ENCODE measurements around the gene MYO15A. TPM values are rescaled to one million over a fixed set of nuclear protein-coding genes. Genes with fewer than 3 reads are reported as not detected.
A peak's percentile ranks its signal among the peaks of the same experiment; 100 is the strongest.

Gene MYO15A
- total RNA-seq, 2 experiments from 2014 or later, result 0.30 to 0.60 TPM

GRCh38 chr17:18187821-18188761 lies 79.5 kb downstream of the MYO15A start:
- no peaks in the 10 kb centered on the region for H3K27me3 Mint-ChIP-seq
- H3K27ac Mint-ChIP-seq, result peak overlapping the region; percentile 50
- ChIA-PET POLR2A (interaction anchor here (0.7 to 0.8 kb wide), 2 partner anchors 9 to 11 kb away, joined by 3 read pairs; no protein-coding TSS in a partner anchor), CTCF (interaction anchor here (0.7 to 1.5 kb wide), 2 partner anchors 28 to 30 kb away, joined by 3 to 5 read pairs; no protein-coding TSS in a partner anchor)
- H3K36me3 Mint-ChIP-seq (ENCODE audit: low read depth), result peaks cover 65% of the 10 kb centered on the region
- peaks cover 56% of the 10 kb centered on the region for H3K4me1 Mint-ChIP-seq
- H3K9me3 Mint-ChIP-seq, result no peaks in the 10 kb centered on the region
- DNase-seq, result peak; percentile 60
- H3K4me3 Mint-ChIP-seq, result peak overlapping the region; percentile 94

- Mint-ChIP-seq H3K36me3 (ENCODE audit: low read depth) (peaks cover 68% of the 10 kb centered on the region), H3K27ac (no peak overlapping the region), H3K4me1 (peaks cover 57% of the 10 kb centered on the region), H3K9me3 (no peaks in the 10 kb centered on the region), H3K4me3 (no peak overlapping the region), H3K27me3 (no peaks in the 10 kb centered on the region)
- DNase-seq, result no peak
- ChIA-PET POLR2A (interaction anchor here (0.9 kb wide), 1 partner anchor 12 kb away, joined by 3 read pairs; no protein-coding TSS in a partner anchor), CTCF (interaction anchor here (1.6 kb wide), 1 partner anchor 13 kb away, joined by 7 read pairs; no protein-coding TSS in a partner anchor)
Observed at GRCh38 chr17:18190628-18191235, 82.2 kb downstream of the MYO15A start.

GRCh38 chr17:18191236-18191667 lies 82.7 kb downstream of the MYO15A start:
- POLR2A ChIA-PET, result no interaction called here
- no peak for DNase-seq
- H3K4me1 Mint-ChIP-seq, result peaks cover 53% of the 10 kb centered on the region
- no peak overlapping the region for H3K27ac Mint-ChIP-seq
- no peaks in the 10 kb centered on the region for H3K9me3 Mint-ChIP-seq
- peaks cover 68% of the 10 kb centered on the region for H3K36me3 Mint-ChIP-seq (ENCODE audit: low read depth)
- no peak overlapping the region for H3K4me3 Mint-ChIP-seq
- CTCF ChIA-PET, result interaction anchor here (1.6 kb wide), 1 partner anchor 14 kb away, joined by 7 read pairs; no protein-coding TSS in a partner anchor
- H3K27me3 Mint-ChIP-seq, result no peaks in the 10 kb centered on the region

- Mint-ChIP-seq H3K36me3 (ENCODE audit: low read depth) (peaks cover 69% of the 10 kb centered on the region), H3K27ac (no peak overlapping the region), H3K4me3 (no peak overlapping the region), H3K9me3 (no peaks in the 10 kb centered on the region), H3K4me1 (peaks cover 46% of the 10 kb centered on the region), H3K27me3 (no peaks in the 10 kb centered on the region)
- POLR2A ChIA-PET, result no interaction called here
- CTCF ChIA-PET, result interaction anchor here (0.6 to 1.6 kb wide), 4 partner anchors 8 to 87 kb away, joined by 3 to 7 read pairs (median 4); partner anchors contain the start of gene ALKBH5
- no peak for DNase-seq
Observed at GRCh38 chr17:18191967-18192366, 83.4 kb downstream of the MYO15A start.

- Mint-ChIP-seq H3K27me3 (no peaks in the 10 kb centered on the region), H3K36me3 (ENCODE audit: low read depth) (peaks cover 72% of the 10 kb centered on the region), H3K9me3 (no peaks in the 10 kb centered on the region), H3K4me1 (peaks cover 33% of the 10 kb centered on the region), H3K27ac (no peak overlapping the region), H3K4me3 (no peak overlapping the region)
- no peak for DNase-seq
- ChIA-PET POLR2A (no interaction called here), CTCF (no interaction called here)
Observed at GRCh38 chr17:18194394-18194793, 85.8 kb downstream of the MYO15A start.

GRCh38 chr17:18194804-18195203 lies 86.2 kb downstream of the MYO15A start:
- Mint-ChIP-seq H3K9me3 (no peaks in the 10 kb centered on the region), H3K4me3 (no peak overlapping the region), H3K27me3 (no peaks in the 10 kb centered on the region), H3K36me3 (ENCODE audit: low read depth) (peaks cover 69% of the 10 kb centered on the region), H3K27ac (no peak overlapping the region), H3K4me1 (peaks cover 29% of the 10 kb centered on the region)
- POLR2A ChIA-PET, result no interaction called here
- CTCF ChIA-PET, result no interaction called here
- DNase-seq, result no peak

GRCh38 chr17:18195246-18195645 lies 86.7 kb downstream of the MYO15A start:
- POLR2A ChIA-PET, result no interaction called here
- Mint-ChIP-seq H3K36me3 (ENCODE audit: low read depth) (peaks cover 69% of the 10 kb centered on the region), H3K4me1 (peaks cover 27% of the 10 kb centered on the region), H3K9me3 (no peaks in the 10 kb centered on the region), H3K27me3 (no peaks in the 10 kb centered on the region), H3K4me3 (no peak overlapping the region), H3K27ac (no peak overlapping the region)
- CTCF ChIA-PET, result no interaction called here
- no peak for DNase-seq

- DNase-seq, result no peak
- ChIA-PET POLR2A (interaction anchor here (0.7 to 2.3 kb wide), 3 partner anchors 9 to 14 kb away, joined by 3 to 11 read pairs (median 4); partner anchors contain the start of gene ALKBH5), CTCF (no interaction called here)
- Mint-ChIP-seq H3K27ac (no peak overlapping the region), H3K4me1 (peaks cover 18% of the 10 kb centered on the region), H3K27me3 (no peaks in the 10 kb centered on the region), H3K36me3 (ENCODE audit: low read depth) (peaks cover 71% of the 10 kb centered on the region), H3K9me3 (no peaks in the 10 kb centered on the region), H3K4me3 (no peak overlapping the region)
Observed at GRCh38 chr17:18197535-18198194, 89.1 kb downstream of the MYO15A start.

- H3K4me3 Mint-ChIP-seq, result no peak overlapping the region
- no peak overlapping the region for H3K27ac Mint-ChIP-seq
- no peaks in the 10 kb centered on the region for H3K9me3 Mint-ChIP-seq
- no peaks in the 10 kb centered on the region for H3K27me3 Mint-ChIP-seq
- no peak for DNase-seq
- H3K36me3 Mint-ChIP-seq (ENCODE audit: low read depth), result peaks cover 69% of the 10 kb centered on the region
- peaks cover 17% of the 10 kb centered on the region for H3K4me1 Mint-ChIP-seq
- ChIA-PET POLR2A (interaction anchor here (1.0 to 2.3 kb wide), 2 partner anchors 10 to 14 kb away, joined by 3 to 11 read pairs; partner anchors contain the start of gene ALKBH5), CTCF (no interaction called here)
Observed at GRCh38 chr17:18198530-18198929, 90.0 kb downstream of the MYO15A start.

GRCh38 chr17:18201108-18201507 lies 92.6 kb downstream of the MYO15A start:
- no peak overlapping the region for H3K4me3 Mint-ChIP-seq
- no peaks in the 10 kb centered on the region for H3K9me3 Mint-ChIP-seq
- DNase-seq, result no peak
- ChIA-PET POLR2A (no interaction called here), CTCF (interaction anchor here (1.4 kb wide), 1 partner anchor 9 kb away, joined by 3 read pairs; no protein-coding TSS in a partner anchor)
- no peaks in the 10 kb centered on the region for H3K27me3 Mint-ChIP-seq
- H3K4me1 Mint-ChIP-seq, result peaks cover 10% of the 10 kb centered on the region
- H3K27ac Mint-ChIP-seq, result no peak overlapping the region
- peaks cover 55% of the 10 kb centered on the region for H3K36me3 Mint-ChIP-seq (ENCODE audit: low read depth)

GRCh38 chr17:18203308-18203707 lies 94.8 kb downstream of the MYO15A start:
- Mint-ChIP-seq H3K27me3 (no peaks in the 10 kb centered on the region), H3K4me1 (peaks cover 5% of the 10 kb centered on the region), H3K36me3 (ENCODE audit: low read depth) (peaks cover 50% of the 10 kb centered on the region), H3K27ac (no peak overlapping the region), H3K4me3 (no peak overlapping the region), H3K9me3 (no peaks in the 10 kb centered on the region)
- ChIA-PET POLR2A (interaction anchor here (0.6 kb wide), 1 partner anchor 13 kb away, joined by 3 read pairs; no protein-coding TSS in a partner anchor), CTCF (interaction anchor here (1.3 kb wide), 1 partner anchor 62 kb away, joined by 3 read pairs; no protein-coding TSS in a partner anchor)
- DNase-seq, result no peak

- H3K27ac Mint-ChIP-seq, result no peak overlapping the region
- H3K36me3 Mint-ChIP-seq (ENCODE audit: low read depth), result peaks cover 49% of the 10 kb centered on the region
- H3K4me1 Mint-ChIP-seq, result peaks cover under 1% of the 10 kb centered on the region
- H3K9me3 Mint-ChIP-seq, result no peaks in the 10 kb centered on the region
- no peak for DNase-seq
- no peak overlapping the region for H3K4me3 Mint-ChIP-seq
- no peaks in the 10 kb centered on the region for H3K27me3 Mint-ChIP-seq
- ChIA-PET CTCF (no interaction called here), POLR2A (no interaction called here)
Observed at GRCh38 chr17:18205861-18206260, 97.3 kb downstream of the MYO15A start.

All from activated CD4-positive, alpha-beta memory T cell treated with anti-CD3 and anti-CD28 coated beads, Interleukin-2, amount 10 ng/mL, durations not matched to agents 7 days and 5 days (primary cell).